GM19324 (cell line): ENCODE data around the gene IFNA21.
A peak's percentile ranks its signal among the peaks of the same experiment; 100 is the strongest.
"Not testable (repeated sequence)": the region's sequence is repeated elsewhere in the genome, so short reads cannot be mapped to it uniquely, and the experiment has no call there.

Experiments used
- ATAC-seq: cut with Tn5 transposase; IDR thresholded peaks from one replicate; pipeline ENCODE4 v1.9.1; 2021; ENCODE audit warnings: mild to moderate bottlenecking, moderate library complexity; ENCODE audit not compliant: unreplicated experiment, low FRiP score

Gene IFNA21

DNA sequence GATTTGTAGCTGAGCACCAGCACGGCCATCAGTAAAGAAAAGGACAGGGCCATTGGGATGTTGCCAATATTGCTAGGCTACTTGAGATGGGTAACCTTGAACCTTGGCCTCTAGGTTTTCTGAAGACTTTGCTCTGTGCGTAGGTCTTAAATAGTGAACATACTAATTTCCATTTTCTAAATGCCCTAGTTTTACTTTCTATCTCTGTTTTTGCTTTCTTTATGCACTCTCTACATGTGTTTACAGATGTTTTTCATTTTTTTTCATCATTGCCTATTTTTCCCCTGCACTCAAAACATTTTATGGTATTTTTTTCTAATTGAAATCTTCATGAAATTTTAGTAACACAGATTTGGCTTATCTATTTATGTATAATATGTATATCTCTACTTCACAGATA is at the start of gene IFNA21:
Gene IFNA21 (minus strand): TSS at position 101 of the 400 bp plus-strand sequence. CDS start 48 bp downstream, at position 53.
- not testable (repeated sequence) for ATAC-seq

DNA sequence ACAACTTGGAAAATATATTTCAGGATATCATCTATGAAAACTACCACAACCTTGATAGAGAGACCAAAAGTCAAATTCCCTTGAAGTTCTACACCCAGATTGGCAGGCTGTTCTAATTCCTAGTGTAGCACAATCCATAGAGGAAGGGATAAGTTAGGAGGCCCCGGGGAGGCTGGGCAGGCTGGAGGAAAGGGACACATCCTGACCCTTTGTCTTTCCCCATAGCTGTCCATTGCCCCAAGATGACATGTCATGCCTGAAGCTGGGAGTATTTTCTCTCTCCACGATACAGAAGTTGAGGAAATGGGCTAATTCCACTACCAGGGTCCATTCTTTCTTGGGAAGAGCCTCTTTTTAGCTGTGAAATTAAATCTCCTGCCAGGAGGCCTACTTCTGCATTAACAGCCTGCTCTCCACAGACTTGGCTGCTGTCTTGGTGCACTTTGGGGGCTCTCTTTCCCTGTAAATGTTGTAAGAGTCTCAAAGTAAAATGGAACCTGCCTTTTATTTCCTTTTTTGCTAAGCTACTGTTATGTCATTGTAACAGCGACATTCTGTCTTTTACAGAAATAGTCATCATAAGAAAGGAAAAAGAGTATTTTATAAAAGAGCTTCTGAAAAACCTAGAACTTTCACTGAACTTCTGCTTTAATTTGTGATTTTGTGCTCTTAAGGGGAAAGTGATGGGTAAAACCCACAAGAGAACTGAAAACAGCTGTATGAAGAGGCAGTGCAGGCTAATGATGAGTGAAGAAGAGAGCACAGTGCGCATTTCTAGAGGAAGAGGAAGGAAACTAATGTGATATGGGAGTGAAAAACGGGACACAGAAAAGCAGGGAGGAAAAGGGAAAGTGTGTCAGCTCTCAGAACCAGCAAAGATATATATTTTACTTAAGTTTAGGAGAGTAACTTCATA is 47.2 kb upstream of the IFNA21 start:
- peak; percentile 53 for ATAC-seq

DNA sequence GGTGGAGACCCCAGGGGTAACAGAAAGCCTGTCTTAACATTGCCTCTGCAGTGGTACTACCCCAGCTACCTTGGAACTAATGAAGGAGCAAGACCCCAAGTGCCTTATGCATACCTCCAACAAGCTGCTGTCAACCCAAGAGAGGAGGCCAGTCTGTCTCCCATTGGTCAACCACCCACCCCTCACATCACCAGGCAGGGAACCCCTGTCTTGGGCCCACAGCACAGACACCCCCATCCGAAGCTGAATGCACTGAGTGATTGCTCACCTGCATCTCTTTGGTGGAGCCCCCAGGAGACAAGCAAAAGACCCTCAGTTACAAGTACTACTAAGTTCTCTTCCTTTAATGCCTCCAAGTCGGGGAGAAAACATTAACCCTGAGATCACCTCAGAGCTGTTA is 45.7 kb upstream of the IFNA21 start:
- ATAC-seq: not testable (repeated sequence)

DNA sequence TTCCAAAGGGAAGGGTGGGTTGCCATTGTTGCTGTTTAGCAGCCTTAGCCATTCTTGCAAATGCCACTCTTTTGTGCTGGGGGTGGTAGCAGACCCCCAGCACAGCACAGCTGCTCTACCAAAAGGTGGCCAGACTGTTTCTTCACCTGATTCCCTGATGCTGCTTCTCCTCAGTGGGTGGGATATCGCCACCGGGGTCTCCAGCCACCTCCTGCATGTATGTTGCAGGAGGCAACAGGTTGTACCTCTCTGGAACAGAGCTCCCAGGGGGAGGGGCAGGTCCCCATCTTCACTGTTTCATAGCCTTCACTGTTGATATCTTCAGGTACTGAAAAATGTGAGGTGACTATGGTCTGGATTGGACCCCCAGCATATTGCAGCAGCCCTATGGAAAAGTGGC is 44.3 kb upstream of the IFNA21 start:
- ATAC-seq: not testable (repeated sequence)

DNA sequence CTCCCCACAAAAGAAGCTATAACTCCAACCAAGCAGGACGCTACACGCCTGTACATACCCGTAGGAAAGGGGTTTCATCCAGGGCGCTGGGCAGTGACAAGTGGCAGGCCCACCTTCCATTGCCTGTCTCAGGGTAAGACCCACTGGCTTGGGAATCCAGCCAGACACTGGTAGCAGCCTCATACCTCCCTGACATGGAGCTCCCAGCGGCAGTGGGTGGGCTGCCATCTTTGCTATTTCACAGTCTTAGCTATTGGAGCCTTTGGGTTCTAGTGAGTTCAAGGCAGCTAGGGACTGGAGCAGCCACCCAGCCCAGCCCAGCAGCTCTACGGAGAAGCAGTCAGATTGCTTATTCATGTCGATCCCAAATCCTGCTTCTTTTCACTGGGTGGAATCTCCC is 43.9 kb upstream of the IFNA21 start:
- ATAC-seq: no peak

DNA sequence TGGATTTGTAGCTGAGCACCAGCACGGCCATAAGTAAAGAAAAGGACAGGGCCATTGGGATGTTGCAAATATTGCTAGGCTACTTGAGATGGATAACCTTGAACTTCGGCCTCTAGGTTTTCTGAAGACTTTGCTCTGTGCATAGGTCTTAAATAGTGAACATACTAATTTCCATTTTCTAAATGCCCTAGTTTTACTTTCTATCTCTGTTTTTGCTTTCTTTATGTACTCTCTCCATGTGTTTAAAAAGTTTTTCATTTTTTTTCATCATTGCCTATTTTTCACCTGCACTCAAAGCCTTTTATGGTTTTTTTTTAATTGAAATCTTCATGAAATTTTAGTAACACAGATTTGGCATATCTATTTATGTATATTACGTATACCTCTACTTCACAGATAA is 40.6 kb upstream of the IFNA21 start, which contains the start of gene IFNA10:
Gene IFNA10 (minus strand): TSS at position 101 of the 400 bp plus-strand sequence. CDS start 46 bp downstream, at position 55.
- not testable (repeated sequence) for ATAC-seq

DNA sequence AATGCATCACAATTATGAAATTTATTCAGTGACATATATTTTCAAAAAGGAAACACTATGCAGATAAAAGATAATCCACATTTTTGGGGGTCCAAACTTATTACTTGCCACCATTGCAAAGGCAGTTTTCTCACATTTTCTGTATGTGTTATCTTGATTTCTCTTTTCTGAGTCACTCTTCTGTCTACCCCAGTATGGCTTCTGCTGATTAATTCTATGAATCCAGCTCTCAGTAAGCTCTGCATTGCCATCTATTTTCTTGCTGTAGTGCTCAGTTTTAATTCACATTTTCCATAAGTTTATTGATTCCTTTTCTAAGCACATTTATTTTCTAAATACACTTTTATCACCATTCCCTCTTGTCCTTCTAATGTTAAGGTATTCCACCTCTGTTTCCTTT is 38.7 kb upstream of the IFNA21 start:
- no peak for ATAC-seq

DNA sequence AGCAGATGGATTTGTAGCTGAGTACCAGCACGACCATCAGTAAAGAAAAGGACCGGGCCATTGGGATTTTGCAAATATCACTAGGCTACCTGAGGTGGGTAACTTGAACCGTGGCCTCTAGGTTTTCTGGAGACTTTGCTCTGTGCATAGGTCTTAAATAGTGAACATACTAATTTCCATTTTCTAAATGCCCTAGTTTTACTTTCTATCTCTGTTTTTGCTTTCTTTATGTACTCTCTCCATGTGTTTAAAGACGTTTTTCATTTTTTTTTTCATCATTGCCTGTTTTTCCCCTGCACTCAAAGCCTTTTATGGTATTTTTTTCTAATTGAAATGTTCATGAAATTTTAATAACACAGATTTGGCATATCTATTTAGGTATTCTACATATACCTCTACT is 35.6 kb upstream of the IFNA21 start, which contains the start of gene IFNA7:
Gene IFNA7 (minus strand): TSS at position 101 of the 400 bp plus-strand sequence. CDS start 40 bp downstream, at position 61.
- not testable (repeated sequence) for ATAC-seq

DNA sequence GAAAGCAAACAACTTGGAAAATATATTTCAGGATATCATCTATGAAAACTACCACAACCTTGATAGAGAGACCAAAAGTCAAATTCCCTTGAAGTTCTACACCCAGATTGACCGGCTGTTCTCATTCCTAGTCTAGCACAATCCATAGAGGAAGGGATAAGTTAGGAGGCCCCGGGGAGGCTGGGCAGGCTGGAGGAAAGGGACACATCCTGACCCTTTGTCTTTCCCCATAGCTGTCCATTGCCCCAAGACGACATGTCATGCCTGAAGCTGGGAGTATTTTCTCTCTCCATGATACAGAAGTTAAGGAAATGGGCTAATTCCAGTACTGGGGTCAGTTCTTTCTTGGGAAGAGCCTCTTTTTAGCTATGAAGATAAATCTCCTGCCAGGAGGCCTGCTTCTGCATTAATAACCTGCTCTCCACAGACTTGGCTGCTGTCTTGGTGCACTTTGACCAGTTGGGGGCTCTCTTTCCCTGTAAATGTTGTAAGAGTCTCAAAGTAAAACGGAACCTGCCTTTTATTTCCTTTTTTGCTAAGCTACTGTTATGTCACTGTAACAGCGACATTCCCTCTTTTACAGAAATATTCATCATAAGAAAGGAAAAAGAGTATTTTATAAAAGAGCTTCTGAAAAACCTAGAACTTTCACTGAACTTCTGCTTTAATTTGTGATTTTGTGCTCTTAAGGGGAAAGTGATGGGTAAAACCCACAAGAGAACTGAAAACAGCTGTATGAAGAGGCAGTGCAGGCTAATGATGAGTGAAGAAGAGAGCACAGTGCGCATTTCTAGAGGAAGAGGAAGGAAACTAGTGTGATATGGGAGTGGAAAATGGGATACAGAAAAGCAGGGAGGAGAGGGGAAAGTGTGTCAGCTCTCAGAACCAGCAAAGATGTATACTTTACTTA is 28.7 kb upstream of the IFNA21 start:
- peak; percentile 93 for ATAC-seq

DNA sequence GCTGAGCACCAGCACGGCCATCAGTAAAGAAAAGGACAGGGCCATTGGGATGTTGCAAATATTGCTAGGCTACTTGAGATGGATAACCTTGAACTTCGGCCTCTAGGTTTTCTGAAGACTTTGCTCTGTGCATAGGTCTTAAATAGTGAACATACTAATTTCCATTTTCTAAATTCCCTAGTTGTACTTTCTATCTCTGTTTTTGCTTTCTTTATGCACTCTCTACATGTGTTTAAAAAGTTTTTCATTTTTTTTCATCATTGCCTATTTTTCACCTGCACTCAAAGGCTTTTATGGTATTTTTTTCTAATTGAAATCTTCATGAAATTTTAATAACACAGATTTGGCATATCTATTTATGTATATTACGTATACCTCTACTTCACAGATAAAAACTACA is 21.0 kb upstream of the IFNA21 start, which contains the start of gene IFNA4:
Gene IFNA4 (minus strand): TSS at position 101 of the 400 bp plus-strand sequence. CDS start 56 bp downstream, at position 45.
- not testable (repeated sequence) for ATAC-seq

DNA sequence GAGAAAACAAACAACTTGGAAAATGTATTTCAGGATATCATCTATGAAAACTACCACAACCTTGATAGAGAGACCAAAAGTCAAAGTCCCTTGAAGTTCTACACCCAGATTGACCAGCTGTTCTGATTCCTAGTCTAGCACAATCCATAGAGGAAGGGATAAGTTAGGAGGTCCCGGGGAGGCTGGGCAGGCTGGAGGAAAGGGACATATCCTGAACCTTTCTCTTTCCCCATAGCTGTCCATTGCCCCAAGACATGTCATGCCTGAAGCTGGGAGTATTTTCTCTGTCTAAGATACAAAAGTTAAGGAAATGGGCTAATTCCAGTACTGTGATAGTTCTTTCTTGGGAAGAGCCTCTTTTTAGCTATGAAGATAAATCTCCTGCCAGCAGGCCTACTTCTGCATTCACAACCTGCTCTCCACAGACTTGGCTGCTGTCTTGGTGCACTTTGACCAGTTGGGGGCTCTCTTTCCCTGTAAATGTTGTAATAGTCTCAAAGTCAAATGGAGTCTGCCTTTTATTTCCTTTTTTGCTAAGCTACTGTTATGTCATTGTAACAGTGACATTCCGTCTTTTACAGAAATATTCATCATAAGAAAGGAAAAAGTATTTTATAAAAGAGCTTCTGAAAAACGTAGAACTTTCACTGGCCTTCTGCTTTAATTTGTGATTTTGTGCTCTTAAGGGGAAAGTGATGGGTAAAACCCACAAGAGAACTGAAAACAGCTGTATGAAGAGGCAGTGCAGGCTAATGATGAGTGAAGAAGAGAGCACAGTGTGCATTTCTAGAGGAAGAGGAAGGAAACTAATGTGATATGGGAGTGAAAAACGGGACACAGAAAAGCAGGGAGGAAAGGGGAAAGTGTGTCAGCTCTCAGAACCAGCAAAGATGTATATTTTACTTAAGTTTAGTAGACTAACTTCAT is 16.6 kb upstream of the IFNA21 start:
- ATAC-seq: peak; percentile 94

DNA sequence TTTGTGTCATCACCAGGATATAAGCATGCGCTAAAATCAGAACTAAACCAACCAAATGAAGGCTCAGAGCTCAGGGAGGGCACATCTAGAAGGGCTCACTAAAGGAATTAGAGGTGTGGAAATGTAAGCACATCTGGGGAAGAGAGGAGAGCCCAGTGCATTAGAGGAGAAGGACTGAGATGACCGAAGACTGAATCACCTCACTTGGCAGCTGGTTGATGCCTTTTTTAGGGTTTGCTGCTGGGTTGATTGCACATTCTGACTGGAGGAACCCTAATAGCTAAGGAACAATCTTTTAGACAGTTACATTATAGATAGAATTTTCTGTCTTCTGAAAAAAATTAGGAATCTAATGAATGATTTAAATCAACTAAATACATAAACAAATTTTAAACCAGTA is 8.2 kb upstream of the IFNA21 start:
- ATAC-seq: no peak

DNA sequence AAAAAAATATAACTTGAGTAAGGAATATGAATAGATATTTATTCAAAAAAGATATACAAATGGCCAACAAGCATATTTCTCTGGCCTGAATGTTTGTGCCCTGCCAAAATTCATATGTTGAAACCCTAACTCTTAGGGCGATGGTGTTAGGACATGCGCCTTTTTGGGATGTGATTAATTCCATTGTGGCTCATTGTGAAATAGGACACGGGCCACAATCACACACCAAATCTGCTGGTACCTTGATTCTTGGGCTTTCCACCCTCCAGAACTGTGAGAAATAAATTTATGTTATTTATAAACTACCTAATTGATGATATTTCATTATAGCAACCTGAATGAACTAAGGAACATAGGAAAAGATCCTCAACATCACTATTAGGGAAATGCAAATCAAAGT is 5.7 kb upstream of the IFNA21 start:
- ATAC-seq: no peak

DNA sequence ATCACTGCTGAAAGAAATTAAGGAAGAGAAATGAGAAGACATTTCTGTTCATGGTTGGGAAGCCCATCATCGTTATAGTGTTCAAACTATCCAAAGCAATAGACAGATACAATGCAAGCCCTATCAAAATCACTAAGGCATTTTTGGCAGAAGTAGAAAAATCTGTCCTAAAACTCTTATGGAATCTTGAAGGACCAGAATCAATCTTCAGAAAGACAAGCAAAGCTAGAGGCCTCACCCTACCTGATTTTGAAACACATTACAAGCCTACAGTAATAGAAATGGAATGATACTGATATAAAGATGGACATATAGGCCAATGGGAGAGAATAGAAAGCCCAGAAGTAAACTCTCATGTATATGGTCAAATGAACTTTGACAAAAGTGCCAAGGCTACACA is 4.9 kb upstream of the IFNA21 start:
- ATAC-seq: no peak

DNA sequence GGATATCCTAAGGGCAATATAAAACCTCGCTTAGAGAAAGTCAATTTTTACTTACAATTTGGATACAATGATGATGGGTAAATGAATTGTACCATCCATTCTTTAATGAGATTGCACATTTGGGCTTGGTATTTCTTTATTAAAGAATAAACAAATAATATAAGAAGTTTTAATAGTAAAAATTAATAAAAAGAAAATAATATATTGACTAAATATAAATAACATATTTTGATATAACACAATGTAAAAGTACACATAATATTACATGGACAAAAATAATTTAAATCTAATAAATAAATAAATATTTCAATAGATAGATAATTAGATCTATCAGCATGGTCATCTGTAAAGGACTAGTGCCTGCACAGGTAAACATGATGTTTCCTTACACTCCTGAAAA is 944 bp downstream of the IFNA21 start:
- ATAC-seq: no peak

DNA sequence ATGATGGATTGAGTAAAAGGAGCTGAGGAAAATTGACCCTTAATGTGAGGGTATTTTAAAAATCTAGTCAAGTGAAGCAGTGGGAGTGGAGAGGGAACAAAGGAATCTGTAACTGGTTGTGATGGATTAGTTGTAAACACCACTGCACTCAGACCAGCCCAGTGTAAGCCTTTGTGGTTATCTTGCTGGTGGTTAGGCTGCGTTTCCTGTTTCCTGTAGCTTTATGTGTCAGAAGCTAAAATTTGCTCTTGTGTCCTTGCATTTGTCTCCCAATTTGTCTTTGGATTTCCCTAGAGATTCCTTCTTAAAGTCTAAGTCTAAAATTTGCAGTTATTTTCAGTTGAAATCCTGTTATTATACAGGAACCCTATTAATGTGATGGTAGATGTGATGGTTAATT is 6.3 kb downstream of the IFNA21 start:
- ATAC-seq: peak; percentile 68

DNA sequence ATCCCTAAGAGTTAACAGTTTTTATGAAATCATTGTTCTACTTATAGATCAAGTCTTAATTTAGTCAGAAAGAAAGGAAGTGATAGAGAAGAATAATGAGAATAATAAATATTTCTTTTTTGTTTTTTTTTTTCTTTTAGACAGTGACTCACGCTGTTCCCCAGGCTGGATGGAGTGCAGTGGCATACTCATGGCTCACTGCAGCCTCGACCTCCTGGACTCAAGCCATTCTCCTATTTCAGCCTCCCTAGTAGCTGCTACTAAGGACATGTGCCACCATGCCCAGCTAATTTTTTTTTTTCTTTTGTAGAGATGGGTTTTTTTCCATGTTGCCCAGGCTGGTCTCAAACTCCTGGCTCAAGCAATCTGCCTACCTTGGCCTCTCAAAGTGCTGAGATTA is 11.0 kb downstream of the IFNA21 start:
- ATAC-seq: no peak

DNA sequence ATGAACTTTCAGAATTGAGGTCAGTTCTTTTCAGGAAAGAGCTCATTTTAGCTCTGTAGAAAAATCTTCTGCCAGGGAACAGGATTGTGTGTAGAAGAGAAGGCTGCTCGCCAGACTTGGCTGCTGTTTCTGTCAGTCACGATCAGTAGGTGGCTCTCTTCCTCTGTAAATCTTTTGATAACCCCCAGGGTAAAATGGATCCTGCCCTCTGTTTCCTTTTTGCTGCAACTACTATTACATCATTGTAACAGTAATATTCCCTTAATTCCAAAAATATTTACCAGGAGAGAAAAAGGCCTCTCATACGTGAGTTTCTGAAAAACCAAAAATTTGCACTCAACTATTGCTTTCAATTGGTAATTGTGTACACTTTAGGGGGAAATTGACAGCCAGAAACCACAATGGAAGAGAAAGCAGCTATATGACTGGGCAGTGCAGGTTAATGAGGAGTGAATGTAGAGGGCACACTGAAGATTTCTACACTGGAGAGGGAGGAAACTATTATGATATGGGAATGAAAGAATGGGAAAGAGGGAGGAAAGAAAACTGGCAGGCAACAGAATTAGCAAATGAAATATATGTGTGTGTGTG is 12.3 kb downstream of the IFNA21 start:
- peak; percentile 81 for ATAC-seq

DNA sequence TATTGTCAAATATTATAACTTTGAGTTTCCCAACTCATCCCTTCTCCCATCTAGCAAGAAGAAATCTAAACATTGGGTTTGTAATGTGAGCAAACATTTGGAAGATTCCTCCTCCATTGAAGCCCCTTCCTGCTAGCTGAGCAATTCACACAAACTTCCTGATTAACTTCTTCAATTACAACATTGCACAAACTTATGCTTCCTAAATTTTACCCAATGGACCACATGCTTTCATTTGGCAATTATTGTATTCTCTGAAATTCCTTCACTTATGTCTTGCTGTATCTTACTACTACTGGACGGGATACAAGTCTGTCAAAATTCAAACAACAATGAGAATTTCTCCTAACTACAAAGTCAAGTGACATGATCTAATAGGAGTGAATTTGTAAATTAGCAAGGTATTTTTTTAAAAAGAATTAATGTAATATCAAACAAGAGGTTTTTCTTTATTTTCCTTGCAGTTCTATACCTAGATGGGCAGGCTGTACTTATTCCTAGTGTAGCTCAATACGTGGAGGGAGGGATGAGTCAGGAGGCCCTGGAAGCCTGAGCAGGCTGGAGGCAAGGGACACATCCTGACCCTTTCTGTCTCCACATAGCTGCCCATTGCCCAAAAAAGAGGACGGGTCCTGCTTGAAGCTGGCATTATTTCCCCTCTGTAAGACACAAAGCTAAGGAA is 13.0 kb downstream of the IFNA21 start:
- ATAC-seq: peak; percentile 34
